C4-2B (cell line): ENCODE measurements around the gene RPRD1B.

Experiments used
- CTCF ChIP-seq: fragments of 450-650 bp; conservative IDR thresholded peaks from 2 replicates; pipeline ENCODE4 v1.5.1; 2017; ENCODE audit warnings: mild to moderate bottlenecking
- ZFX ChIP-seq: fragments of 450-650 bp; IDR thresholded peaks from 2 replicates; pipeline ENCODE4 v1.6.1; 2017

GRCh38 chr20:38111366-38112232 is 78.1 kb downstream of the RPRD1B start:
- TF ChIP-seq CTCF (no peak), ZFX (no peak)
